SKM-1 treated with dmso at 0.1 percent for 144 hours (cell line): ENCODE results near the gene PSME2.

ENCODE experiments used
- DNase-seq: peaks from one replicate; lab custom pipeline; 2025; ENCODE audit not compliant: unreplicated experiment; lab: John Stamatoyannopoulos, UW

Gene PSME2

DNA sequence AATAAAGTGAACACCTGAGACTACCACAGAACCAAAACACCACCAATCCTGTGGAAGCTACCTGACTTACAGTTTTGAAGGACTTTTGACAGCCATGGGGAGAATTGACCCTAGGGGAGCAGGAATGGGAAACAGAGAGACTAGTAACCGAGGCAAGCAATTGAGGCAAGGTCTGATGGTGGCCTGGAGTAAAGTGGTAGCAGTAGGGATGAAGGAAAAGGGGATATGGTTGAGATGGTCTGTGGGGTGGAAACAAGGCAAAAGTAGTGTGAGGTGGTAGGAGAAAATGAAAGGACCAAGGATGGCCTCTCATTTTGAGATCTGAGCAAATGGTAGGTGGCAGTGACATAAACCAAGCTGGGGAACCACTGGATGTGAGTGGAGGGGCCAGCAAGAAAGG, 10.4 kb upstream of the PSME2 start:
- DNase-seq = no peak

GRCh38 chr14:24155100-24155499, 8.7 kb upstream of the PSME2 start:
- no peak for DNase-seq

DNA sequence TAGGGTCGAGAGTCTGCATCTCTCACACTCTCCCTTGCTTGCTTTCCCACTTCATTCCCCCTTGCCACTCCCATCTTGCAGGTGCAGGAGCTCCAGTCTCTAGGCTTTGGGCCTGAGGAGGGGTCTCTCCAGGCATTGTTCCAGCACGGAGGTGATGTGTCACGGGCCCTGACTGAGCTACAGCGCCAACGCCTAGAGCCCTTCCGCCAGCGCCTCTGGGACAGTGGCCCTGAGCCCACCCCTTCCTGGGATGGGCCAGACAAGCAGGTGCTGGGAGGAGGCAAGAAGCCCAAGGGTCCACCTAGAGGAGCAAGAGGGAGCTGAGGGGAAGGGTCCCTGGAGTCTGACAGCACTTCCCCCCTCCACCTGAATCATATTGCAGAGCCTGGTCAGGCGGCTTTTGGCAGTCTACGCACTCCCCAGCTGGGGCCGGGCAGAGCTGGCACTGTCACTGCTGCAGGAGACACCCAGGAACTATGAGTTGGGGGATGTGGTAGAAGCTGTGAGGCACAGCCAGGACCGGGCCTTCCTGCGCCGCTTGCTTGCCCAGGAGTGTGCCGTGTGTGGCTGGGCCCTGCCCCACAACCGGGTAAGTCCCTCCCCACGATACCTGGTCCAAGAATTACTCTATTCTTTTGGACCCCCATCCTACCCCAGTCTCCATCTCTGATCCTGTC, 5.1 kb upstream of the PSME2 start:
- no peak for DNase-seq

DNA sequence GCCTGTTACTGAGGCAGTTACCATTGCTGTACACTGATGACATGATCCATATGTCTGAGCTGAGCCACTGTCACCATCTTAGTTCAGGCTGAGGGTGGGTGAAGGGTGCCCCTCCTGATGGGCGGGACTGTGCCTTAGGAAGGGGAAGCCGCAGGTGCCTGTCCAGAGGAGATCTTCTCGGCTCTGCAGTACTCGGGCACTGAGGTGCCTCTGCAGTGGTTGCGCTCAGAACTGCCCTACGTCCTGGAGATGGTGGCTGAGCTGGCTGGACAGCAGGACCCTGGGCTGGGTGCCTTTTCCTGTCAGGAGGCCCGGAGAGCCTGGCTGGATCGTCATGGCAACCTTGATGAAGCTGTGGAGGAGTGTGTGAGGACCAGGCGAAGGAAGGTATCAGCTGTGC, 4.6 kb upstream of the PSME2 start:
- DNase-seq = no peak

- DNase-seq = no peak
Measured at GRCh38 chr14:24150567-24150966, 4.2 kb upstream of the PSME2 start.

GRCh38 chr14:24150061-24150460, 3.7 kb upstream of the PSME2 start:
- no peak for DNase-seq

GRCh38 chr14:24149302-24149969, 3.0 kb upstream of the PSME2 start:
- DNase-seq = no peak

DNA sequence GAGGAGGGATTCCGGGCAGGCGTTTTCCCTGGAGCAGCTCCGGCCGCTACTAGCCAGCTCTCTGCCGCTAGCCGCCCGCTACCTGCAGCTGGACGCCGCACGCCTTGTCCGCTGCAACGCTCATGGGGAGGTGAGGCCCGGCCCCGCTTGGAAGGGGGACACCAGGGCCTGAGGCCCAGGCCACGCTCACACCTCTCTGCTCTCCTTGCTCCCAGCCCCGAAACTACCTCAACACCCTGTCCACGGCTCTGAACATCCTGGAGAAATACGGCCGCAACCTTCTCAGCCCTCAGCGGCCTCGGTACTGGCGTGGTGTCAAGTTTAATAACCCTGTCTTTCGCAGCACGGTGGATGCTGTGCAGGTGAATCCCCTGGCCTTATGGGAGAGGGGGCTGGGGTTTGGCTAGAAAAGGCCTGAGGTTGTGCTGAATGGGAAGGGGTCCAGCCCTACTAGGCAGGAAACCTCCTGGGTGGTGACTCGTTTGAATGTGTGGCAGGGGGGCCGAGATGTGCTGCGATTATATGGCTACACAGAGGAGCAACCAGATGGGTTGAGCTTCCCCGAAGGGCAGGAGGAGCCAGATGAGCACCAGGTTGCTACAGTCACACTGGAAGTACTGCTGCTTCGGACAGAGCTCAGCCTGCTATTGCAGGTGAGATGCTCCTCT, 1.5 kb upstream of the PSME2 start:
- no peak for DNase-seq

- peak; percentile 90 for DNase-seq
Measured at GRCh38 chr14:24146978-24147760, 759 bp upstream of the PSME2 start, which contains the start of gene RNF31. TSS of gene RNF31 (plus strand) at chr14:24147498. CDS start at chr14:24147699, 201 bp downstream.

DNA sequence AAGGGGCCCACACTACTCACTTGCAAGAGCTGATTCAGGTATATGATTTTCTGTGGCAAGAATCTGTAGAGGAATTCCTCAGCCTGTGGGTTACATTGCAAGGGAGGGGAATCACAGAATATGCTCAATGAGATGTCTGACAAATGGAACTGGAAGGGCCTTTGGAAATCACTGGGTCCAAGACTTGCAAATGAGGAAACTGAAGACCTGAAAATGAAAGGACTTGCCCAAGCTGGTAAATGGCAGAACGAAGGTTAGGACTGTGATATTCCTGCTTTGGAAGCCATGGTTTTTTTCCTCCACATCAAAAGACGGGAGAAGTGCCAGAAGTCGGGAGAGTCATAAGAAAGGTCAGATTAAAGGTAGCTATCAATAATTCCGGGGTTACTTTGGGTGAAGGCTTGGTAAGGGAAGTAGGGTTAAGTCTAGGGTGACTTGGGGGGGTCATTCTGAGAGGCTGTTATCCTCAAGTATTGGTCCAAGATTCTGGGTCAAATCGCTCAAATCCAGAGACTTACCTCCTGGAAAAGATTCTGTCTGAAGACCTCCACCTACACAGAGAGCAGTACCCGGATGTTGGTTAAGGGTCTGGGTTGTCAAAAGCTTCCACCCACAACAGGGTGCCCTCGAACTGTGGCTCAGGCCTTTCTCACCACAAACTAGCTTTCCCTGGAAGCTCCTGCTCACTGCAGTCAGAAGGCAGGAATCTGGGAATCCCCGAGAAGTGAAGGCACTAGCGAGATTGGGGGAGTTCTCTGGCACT, 539 bp downstream of the PSME2 start:
- DNase-seq = no peak

DNA sequence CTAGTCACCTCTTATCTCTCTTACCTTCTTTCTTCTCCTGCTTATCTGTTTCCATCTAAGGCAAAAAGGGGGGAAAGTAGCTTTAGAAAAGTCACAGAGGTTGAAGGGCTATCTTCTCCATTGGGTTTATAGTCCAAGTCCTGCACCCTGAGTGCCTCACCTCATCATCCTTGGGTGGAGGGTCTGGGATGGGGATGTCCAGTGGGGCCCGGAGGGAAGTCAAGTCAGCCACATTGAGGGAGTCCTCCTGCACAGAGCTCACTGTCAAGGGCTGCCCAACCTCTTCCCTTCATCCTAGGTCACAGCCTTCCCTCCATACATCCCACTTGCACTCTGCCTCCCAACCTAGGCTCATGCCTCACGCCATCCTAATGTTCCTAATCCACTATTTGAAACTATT, 1.2 kb downstream of the PSME2 start:
- no peak for DNase-seq

- DNase-seq = no peak
Measured at GRCh38 chr14:24144451-24144850, 2.0 kb downstream of the PSME2 start.

- DNase-seq = no peak
Measured at GRCh38 chr14:24143511-24143910, 2.9 kb downstream of the PSME2 start.

DNA sequence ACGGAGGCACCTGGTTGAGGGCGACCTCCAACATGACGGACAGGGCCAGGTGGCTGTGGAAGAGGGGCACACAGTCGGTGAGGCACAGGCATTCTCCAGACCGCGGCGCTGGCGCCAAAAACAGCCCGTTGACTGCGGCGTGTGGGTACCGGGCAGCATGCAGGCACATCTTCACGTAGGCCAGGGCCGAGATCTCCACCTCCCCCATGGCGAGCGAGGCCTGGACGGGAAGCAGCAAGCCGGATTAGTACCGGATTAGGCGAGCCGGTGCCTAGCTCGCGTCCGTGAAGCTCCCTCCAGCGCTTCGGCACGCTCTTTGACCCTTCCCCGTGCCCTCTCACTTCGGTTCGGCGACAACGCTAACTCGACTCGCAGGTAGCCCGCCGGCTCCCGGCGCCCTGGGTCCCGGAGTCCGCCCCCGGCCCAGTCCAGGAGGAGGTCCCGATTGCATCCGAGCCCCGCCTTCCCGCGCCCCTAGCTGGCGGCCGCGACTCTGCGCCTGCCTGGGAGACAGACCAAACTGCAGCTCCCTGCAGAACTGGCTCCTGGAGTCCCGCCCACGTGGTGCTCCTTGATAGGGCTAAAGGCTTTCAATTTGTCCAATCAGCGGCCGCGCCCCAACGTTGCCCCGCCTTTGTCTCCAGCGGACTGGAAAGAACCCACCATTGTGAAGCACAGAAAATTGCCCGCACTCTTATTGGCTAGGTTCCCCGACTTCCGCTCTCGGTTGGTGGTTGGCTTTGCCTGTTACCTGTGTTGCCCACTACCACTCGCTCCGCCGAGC, 5.1 kb downstream of the PSME2 start, which contains the start of gene EMC9:
EMC9 (minus strand) TSS at position 495 of the 784 bp plus-strand sequence; CDS start at position 208, 287 bp downstream.
- peak; percentile 94 for DNase-seq

DNA sequence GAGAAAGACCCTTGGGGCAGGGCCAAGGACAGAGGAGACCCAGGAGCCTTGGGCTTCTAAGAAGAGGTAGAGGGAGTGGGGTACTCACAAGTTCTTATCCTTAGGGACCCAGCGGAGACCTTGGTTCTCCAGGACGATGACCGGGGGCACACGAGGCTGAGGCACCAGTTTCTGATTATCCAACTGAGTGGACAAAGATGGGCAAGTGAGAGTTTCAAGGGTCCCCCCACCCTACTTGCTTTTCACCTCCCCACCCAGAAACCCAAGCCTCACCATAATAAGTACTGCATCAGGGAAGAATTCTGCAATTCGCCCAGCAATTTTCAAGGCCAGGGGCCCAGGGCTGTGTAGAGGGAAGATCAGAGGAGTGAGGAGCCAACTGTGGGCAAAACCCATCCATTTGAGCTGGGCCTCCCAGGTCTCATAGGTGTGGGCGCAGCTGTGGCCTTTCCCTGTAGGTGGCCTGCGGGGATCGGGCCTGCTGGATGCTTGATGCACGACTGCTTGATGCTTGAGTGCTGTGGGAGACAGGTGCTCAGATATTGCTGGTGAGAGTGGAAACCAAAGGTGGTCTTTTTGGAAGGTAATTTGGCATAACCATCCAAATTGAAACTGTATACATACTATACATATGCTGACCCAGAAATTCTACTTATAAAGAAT, 7.0 kb downstream of the PSME2 start:
- DNase-seq = no peak

DNA sequence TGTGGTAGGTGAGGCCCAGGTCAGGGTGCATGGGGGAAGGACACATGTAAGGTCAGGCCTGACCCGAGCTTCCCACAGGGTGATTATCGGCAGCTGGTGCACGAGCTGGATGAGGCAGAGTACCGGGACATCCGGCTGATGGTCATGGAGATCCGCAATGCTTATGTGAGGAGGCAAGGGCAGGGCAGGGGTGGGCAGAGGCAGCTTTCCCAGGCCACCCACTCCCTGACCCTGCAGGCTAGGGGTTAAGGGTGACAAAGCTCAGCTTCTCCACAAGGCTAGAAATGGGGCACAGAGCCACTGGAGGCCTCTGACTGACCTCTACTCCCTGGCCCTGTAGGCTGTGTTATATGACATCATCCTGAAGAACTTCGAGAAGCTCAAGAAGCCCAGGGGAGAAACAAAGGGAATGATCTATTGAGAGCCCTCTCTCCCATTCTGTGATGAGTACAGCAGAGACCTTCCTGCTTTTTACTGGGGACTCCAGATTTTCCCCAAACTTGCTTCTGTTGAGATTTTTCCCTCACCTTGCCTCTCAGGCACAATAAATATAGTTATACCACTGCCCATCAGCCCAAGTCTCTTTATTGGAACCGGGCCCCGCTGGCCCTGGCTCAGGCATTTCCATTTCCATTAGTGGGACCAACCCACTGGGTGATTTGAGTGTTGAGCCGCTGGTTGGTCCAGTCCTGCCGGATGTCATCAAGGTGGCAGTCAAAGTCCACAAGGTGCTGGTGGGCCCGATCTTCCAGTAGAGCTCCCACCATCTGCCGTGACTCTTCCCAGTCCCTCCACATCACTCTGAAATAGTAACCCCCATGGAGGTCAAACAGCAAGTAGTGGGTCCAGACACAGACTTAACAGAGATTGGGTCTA, 7.8 kb downstream of the PSME2 start:
- DNase-seq = no peak

DNA sequence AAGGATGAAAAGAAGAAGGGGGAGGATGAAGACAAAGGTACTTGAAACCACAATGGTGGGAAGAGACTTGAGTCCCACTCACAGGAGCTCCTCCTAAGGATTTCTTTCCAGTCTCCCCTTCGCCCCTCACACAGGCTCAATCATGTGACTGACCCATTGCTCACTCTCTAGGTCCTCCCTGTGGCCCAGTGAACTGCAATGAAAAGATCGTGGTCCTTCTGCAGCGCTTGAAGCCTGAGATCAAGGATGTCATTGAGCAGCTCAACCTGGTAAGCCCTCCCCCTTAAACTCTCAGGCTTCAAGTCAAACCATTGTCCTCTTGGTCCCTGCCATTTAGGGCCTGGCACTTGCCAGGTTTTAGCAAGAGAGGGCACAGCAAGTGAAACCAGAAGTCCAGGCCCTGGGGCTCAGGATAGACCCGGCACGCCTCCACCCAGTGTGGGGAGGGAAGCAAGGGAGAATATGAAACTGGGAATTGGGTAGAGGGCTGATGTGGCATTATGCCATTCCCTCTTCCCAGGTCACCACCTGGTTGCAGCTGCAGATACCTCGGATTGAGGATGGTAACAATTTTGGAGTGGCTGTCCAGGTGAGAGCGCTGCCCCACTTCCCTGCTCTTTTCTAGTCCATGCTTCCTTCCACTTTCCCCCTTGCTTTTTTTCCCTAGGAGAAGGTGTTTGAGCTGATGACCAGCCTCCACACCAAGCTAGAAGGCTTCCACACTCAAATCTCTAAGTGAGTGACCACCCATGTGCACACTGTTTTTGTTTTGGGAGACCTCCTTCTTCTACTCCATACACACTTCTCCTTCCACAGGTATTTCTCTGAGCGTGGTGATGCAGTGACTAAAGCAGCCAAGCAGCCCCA, 8.6 kb downstream of the PSME2 start:
- no peak for DNase-seq
